C4-2B (cell line): ENCODE results near the gene C2CD2.

Experiments
- H3K27ac ChIP-seq: fragments of 450-650 bp; 2 replicates; pipeline ENCODE4 v1.5.1; 2017
- CTCF ChIP-seq: fragments of 450-650 bp; conservative IDR thresholded peaks from 2 replicates; pipeline ENCODE4 v1.5.1; 2017; ENCODE audit warnings: mild to moderate bottlenecking
- ZFX ChIP-seq: fragments of 450-650 bp; IDR thresholded peaks from 2 replicates; pipeline ENCODE4 v1.6.1; 2017

The C2CD2 gene

GRCh38 chr21:41888749-41889376 lies 65.0 kb downstream of the C2CD2 start:
- TF ChIP-seq CTCF (no peak), ZFX (no peak)
- H3K27ac ChIP-seq = no peak overlapping the region

DNA sequence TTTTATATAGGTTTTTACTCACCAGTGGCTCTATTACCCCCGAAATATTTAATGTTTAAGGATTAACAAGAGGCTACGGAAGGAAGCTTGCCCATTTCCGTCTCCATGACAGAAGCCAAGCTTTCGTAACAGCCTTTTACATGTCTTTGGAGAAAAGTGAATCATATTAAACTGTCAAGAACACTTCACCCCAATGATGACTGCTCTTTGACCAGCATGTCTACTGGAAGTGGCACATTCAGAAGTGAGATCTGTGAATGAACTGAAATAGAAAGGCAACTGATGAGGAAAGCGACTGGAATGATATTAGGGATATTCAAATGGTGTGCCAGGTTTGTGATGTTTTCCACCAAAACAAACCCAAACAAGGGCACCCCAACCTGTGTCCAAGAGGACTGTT lies 66.2 kb downstream of the C2CD2 start:
- no peak overlapping the region for H3K27ac ChIP-seq
- no peak for TF ChIP-seq CTCF
- no peak for TF ChIP-seq ZFX

DNA sequence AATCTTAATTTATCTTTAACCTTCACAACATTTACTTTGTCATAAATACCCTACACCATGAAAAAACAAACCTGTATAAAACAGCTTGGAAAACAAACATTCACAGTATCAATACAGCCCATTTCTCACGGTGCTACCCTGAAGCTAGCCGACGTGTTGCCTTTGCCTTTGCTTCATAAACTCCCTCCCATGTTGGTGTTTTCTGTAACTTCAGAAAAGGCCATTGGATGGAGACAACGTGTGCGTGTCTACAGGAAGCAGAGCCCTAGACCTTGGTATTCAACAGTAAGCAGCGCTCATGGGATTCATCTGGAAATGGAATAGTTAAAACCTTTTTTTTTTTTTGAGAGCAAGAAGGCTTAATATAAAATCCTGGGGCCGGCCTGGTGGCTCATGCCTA lies 67.5 kb downstream of the C2CD2 start:
- TF ChIP-seq ZFX = no peak

DNA sequence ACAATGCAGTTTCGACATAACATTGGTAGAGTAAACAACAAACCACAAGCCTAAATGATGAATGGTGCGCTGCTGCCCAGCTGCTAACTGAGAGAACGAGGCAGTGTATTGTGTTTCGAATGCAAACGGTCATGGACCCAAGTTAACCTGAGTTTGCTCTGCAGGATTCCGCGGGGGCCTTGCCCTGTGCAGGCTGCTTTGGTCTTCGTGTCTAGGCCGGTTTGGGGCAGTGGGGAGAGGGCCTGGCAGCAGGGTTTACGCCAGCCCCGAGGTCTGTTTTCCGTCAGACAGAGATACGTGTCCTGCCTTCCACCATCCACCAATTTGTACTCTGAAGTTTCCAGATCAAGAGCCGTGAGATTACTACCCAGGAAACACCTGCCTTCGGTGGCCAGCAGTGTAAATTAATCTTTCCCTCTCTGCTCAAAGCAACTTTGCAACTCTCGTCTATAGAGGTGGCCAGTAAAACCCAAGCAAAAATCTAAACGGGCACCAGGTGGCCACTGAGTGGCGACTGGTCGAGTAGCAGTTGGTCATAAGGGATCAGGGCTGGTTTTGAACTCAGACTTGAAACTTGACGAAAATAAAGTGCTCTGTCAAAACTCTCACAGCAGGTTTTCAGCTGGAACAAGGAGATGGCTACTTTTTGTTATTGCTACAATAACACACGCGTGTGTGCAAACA lies 68.3 kb downstream of the C2CD2 start:
- H3K27ac ChIP-seq = no peak overlapping the region
- TF ChIP-seq CTCF = no peak
- TF ChIP-seq ZFX = no peak

More for the DNA sequence above, 67.5 kb downstream of the C2CD2 start:
- H3K27ac ChIP-seq = no peak overlapping the region

DNA sequence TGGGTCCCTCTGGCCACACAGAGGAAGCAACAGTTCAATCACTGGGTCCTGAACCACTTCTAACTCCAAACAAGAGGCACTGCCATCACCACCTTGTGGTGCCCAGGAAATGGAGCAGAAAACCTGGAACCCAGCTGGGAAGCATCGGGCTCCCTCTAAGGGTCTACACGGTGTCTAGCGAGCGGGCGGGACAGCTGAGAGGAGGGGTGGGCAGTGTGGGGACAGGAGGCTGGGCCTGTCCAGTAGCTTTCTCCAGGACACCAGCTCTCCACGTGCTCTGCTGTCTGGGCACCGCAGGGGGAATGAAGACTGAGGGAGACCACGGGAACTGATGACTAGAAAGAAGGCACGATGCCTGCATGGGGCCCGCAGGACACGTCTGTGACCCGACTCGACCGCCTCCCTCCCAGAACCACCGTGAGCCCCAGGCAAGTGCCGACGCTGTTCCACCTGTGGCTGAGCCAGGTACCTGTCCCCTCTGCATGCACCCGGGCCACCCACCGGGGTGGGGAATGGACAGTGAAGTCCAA lies 69.3 kb downstream of the C2CD2 start:
- no peak overlapping the region for H3K27ac ChIP-seq
- TF ChIP-seq ZFX = no peak

GRCh38 chr21:41883582-41883981 lies 70.2 kb downstream of the C2CD2 start:
- H3K27ac ChIP-seq = no peak overlapping the region
- TF ChIP-seq ZFX = no peak
- TF ChIP-seq CTCF = no peak

DNA sequence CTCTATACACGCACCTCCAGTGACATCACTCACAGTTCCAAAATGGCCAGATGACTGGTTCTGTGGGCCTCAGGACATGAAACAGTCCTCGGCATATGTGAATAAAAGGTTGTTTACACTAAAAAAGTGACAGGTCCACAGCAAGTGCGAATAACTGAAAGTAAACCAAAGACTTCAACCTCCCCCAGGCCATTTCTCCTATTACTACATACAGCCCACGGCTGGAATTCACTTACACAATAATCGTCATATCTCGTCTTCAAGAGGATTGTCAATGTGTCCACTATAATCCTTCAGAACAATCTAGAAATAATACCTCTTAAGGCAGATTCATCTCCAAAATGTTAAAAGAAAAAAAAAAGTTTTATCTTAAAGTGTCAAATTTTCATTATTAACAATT lies 72.8 kb downstream of the C2CD2 start:
- H3K27ac ChIP-seq = no peak overlapping the region
- no peak for TF ChIP-seq CTCF
- TF ChIP-seq ZFX = no peak

DNA sequence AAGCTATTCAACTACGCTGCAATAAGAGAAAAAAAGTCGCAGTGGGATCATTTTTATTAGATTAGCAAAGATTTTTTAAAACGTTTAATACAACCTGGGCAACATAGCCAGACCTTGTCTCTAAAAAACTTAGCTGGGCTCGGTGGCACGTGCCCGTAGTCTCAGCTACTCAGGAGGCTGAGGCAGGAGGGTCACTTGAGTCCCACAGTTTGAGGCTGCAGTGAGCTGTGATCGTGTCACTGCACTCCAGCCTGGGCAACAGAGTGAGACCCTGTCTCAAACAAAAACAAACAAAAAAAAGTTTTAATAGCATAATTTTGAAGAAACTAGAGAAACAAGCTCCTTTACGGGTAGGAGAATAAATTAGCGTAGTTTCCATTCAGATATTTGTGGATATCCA lies 73.7 kb downstream of the C2CD2 start:
- H3K27ac ChIP-seq = peak overlapping the region; percentile 98
- TF ChIP-seq ZFX = no peak
- no peak for TF ChIP-seq CTCF
